ENCODE results near the gene ADCYAP1.

Gene ADCYAP1

GRCh38 chr18:877238-877637, 27.4 kb upstream of the ADCYAP1 start:
- Histone ChIP-seq H3K4me3 (ENCODE audit: low read depth, low read length) (no peak overlapping the region), H3K27ac (no peak overlapping the region), H3K27me3 (replicated peaks) (no peaks in the 10 kb centered on the region), H3K36me3 (replicated peaks) (no peaks in the 10 kb centered on the region)
- DNase-seq, result no peak
- in situ Hi-C loops (cut with HindIII; ENCODE audit: low pct_ligation_motif_present, low sequenced_read_pairs), result no loop called here
- TF ChIP-seq, protein P1, sequence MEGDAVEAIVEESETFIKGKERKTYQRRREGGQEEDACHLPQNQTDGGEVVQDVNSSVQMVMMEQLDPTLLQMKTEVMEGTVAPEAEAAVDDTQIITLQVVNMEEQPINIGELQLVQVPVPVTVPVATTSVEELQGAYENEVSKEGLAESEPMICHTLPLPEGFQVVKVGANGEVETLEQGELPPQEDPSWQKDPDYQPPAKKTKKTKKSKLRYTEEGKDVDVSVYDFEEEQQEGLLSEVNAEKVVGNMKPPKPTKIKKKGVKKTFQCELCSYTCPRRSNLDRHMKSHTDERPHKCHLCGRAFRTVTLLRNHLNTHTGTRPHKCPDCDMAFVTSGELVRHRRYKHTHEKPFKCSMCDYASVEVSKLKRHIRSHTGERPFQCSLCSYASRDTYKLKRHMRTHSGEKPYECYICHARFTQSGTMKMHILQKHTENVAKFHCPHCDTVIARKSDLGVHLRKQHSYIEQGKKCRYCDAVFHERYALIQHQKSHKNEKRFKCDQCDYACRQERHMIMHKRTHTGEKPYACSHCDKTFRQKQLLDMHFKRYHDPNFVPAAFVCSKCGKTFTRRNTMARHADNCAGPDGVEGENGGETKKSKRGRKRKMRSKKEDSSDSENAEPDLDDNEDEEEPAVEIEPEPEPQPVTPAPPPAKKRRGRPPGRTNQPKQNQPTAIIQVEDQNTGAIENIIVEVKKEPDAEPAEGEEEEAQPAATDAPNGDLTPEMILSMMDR (IDR thresholded peaks at IDR 0.05; ENCODE audit: low read depth, low read length, missing control alignments), result no peak

DNA sequence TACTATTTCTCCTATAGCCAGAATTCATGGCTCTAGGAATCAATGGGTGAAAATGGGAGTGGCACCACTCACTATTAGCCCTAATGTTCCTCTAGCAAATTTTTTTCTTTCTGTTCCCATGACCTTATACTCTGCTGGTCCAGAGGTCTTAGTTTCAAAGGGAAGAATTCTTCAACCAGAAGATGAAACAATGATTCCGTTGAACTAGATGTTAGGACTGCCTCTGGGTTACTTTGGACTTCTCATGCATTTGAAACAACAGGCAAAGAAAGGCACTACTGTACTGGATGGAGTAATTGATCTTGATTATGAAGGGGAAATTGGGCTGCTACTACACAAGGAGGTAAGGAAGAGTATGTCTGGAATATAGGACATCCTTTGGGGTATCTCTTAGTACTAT, 18.6 kb upstream of the ADCYAP1 start:
- H3K27ac ChIP-seq, result no peak overlapping the region
- no peak for DNase-seq
- in situ Hi-C loops (cut with HindIII; ENCODE audit: low pct_ligation_motif_present, low sequenced_read_pairs), result no loop called here
- no peak overlapping the region for H3K4me3 ChIP-seq (ENCODE audit: low read depth, low read length)
- no peaks in the 10 kb centered on the region for H3K27me3 ChIP-seq (replicated peaks)
- no peaks in the 10 kb centered on the region for H3K36me3 ChIP-seq (replicated peaks)
- TF ChIP-seq, protein P1 (IDR thresholded peaks at IDR 0.05; ENCODE audit: low read depth, low read length, missing control alignments), result no peak

DNA sequence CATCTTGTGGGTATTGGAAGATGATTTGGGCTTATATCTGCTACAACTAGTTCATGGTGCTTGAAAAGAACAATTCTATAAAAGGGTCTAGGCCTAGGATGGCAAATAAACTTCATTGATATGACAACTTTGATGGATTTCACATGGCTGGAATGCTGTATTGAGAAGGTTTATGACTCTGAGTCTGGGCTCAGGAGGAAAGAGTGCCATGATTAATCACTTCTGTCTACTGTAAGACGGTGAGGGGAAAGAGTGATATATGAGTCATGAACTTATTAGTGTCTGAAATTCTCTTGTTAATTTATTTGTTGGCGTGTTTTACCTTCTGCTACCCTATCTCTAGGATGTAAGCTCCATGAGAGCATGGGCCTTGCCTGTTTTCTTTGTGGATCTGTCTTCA, 17.0 kb upstream of the ADCYAP1 start:
- Histone ChIP-seq H3K27ac (no peak overlapping the region), H3K27me3 (replicated peaks) (no peaks in the 10 kb centered on the region), H3K36me3 (replicated peaks) (no peaks in the 10 kb centered on the region), H3K4me3 (ENCODE audit: low read depth, low read length) (no peak overlapping the region)
- no peak for DNase-seq
- TF ChIP-seq, protein P1 (IDR thresholded peaks at IDR 0.05; ENCODE audit: low read depth, low read length, missing control alignments), result no peak
- in situ Hi-C loops (cut with HindIII; ENCODE audit: low pct_ligation_motif_present, low sequenced_read_pairs), result no loop called here

DNA sequence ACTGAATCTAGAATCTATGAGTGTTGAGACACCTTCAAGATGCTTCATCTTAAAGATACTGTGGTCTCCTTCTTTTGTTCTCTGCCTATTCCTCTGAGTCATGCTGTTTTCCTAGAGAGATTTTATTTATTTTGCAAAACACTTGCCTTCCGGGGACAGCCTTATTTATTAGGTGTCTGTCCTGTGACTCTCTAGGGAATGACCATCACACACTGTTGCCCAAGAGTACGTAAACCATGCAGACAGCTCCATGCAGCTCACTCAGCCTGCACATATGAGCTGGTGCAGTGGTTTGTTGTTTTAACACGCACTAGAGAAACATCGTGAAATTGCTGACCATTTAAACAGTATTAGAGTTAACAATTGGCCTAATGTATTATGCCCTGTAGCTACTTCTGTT, 12.4 kb upstream of the ADCYAP1 start:
- Histone ChIP-seq H3K4me3 (ENCODE audit: low read depth, low read length) (no peak overlapping the region), H3K27ac (no peak overlapping the region), H3K36me3 (replicated peaks) (no peaks in the 10 kb centered on the region), H3K27me3 (replicated peaks) (no peaks in the 10 kb centered on the region)
- in situ Hi-C loops (cut with HindIII; ENCODE audit: low pct_ligation_motif_present, low sequenced_read_pairs), result no loop called here
- DNase-seq, result no peak
- TF ChIP-seq, protein P1 (IDR thresholded peaks at IDR 0.05; ENCODE audit: low read depth, low read length, missing control alignments), result no peak

- Histone ChIP-seq H3K27ac (no peak overlapping the region), H3K27me3 (replicated peaks) (no peaks in the 10 kb centered on the region), H3K4me3 (ENCODE audit: low read depth, low read length) (no peak overlapping the region), H3K36me3 (replicated peaks) (no peaks in the 10 kb centered on the region)
- DNase-seq, result no peak
- TF ChIP-seq, protein P1 (IDR thresholded peaks at IDR 0.05; ENCODE audit: low read depth, low read length, missing control alignments), result no peak
- in situ Hi-C loops (cut with HindIII; ENCODE audit: low pct_ligation_motif_present, low sequenced_read_pairs), result no loop called here
These were observed 8.4 kb upstream of the ADCYAP1 start for GRCh38 chr18:896315-896714.

DNA sequence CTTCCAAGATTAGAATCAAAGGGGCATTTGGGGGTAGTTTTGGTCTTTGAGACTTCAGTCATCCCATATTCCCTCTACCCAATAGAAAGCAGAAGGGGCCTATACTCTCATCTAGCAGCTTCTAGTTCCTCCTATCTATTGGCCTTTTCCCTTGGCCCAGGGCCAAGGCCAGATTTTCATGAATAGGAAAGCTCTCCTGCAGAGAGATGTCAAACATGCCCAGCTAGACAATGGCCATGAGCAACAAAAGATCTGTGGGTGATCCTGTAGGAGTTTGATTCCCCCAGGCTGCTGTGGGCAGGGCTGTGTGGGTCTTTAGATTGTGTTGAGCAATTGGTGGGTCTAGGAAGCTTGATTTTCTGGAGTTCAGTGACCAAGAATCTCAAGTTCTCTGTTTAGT, 2.9 kb upstream of the ADCYAP1 start:
- in situ Hi-C loops (cut with HindIII; ENCODE audit: low pct_ligation_motif_present, low sequenced_read_pairs), result no loop called here
- peaks cover 36% of the 10 kb centered on the region for H3K27me3 ChIP-seq (replicated peaks)

More for the DNA sequence above, 2.9 kb upstream of the ADCYAP1 start:
- Histone ChIP-seq H3K36me3 (replicated peaks) (no peaks in the 10 kb centered on the region), H3K4me3 (ENCODE audit: low read depth, low read length) (no peak overlapping the region), H3K27ac (no peak overlapping the region)
- TF ChIP-seq, protein P1 (IDR thresholded peaks at IDR 0.05; ENCODE audit: low read depth, low read length, missing control alignments), result no peak
- DNase-seq, result no peak

Data from brain microvascular endothelial cell (primary cell).